GM18499 (cell line): ENCODE measurements around the gene ITPK1.

Experiments
- ATAC-seq: cut with Tn5 transposase; IDR thresholded peaks from one replicate; pipeline ENCODE4 v1.9.1; 2021; ENCODE audit warnings: moderate number of reproducible peaks; ENCODE audit not compliant: insufficient read depth, unreplicated experiment

ITPK1 gene

GRCh38 chr14:93033084-93033982 lies 82.4 kb downstream of the ITPK1 start:
- no peak for ATAC-seq

GRCh38 chr14:93032421-93032936 lies 83.2 kb downstream of the ITPK1 start:
- ATAC-seq, result no peak

GRCh38 chr14:93031505-93032315 lies 84.0 kb downstream of the ITPK1 start:
- ATAC-seq, result no peak

DNA sequence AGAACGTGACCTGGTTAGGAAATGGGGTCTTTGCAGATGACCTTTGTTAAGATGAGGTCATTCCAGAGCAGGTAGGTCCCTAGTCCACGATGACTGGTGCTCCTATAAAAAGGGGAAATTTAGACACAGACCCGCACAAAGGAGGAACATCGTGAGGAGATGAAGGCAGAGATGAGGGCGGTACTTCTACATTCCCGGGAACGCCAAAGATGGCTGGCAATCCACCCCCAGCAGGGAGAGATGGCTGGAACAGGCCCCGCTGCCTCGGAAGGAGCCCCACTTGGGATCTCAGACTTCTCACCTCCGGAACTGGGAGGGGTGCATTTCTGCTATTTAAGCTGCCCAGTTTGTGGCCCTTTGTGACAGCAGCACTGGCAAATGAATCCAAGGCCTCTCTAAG lies 85.0 kb downstream of the ITPK1 start:
- ATAC-seq, result no peak

GRCh38 chr14:93029911-93030508 lies 85.7 kb downstream of the ITPK1 start:
- ATAC-seq, result no peak

- ATAC-seq, result no peak
Observed at GRCh38 chr14:93029417-93029816, 86.3 kb downstream of the ITPK1 start.

DNA sequence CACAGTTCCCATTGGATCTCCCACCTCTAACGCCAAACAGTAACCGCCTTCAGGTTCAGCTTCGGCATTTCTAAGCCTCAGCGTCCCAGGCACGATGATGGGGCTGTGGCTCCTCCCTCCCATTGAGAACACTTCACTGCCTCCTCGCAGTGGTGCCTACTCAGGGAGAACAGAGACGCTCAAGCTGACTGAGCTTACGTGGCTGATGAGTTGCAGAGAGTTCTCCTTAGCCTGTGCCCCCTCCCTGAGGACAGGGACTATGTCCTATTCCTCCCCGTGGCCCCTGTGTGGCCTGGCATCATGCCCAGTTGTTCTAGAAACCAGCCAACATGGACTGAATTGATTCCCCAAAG lies 87.0 kb downstream of the ITPK1 start:
- ATAC-seq, result no peak

DNA sequence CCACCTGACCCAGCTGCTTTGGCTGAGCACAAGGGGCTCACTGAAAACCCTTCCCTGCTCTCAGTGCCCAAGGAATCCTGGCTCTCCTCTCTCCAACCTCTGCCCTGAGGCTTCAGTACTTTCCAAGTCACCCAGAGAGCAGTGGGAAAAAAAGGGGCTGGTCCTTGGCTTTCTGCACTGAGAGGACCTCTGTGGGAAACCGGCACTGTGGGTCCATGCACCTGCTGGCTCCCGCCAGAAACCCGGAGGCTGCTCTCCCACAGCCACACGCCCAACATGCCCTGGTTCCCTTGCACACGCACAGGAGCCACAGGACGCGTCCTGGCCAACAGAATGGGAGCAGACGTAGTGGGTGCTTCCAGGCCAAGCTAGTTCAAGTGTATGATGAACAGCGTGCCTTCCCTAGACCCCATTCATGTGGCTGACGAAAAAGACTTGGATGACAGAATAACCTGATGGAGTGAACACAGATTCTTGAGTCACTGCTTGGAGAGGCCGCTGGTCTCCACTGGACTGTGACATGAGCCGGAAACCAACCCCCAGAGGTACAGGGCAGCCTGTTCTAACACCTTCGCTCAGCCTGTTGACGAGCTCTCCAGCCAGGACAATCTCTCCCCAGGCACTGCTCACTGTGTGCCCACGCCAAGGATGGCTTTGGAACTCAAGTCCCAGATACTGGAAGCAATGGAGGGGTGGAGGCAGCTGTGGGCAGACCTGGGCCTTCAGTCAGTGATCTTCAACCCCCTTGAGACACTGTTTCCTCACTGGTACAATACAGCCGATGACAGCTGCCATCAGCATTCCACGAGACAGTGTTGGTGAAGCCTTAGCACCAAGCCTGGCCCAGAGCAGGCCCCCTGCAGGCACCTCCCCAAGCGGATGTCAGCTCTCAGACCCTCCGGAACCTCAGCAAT lies 87.7 kb downstream of the ITPK1 start:
- no peak for ATAC-seq

DNA sequence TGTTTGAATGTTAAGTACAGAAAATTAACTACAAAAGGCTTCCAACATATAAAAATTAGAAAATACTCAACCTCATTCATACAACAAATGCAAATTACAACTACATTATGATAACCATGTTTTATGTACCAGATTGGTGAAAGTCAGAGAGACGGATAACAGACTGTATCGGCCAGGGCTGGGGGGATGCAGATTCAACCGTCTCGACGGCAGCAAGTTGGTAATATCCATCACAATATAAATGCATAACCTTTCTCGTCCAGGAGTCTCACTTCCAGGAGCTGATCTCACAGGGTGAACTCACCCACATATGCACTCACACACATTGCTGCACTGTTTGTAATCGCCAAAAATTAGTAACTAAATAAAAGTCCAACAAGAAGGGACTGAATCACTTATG lies 89.4 kb downstream of the ITPK1 start:
- ATAC-seq, result no peak

DNA sequence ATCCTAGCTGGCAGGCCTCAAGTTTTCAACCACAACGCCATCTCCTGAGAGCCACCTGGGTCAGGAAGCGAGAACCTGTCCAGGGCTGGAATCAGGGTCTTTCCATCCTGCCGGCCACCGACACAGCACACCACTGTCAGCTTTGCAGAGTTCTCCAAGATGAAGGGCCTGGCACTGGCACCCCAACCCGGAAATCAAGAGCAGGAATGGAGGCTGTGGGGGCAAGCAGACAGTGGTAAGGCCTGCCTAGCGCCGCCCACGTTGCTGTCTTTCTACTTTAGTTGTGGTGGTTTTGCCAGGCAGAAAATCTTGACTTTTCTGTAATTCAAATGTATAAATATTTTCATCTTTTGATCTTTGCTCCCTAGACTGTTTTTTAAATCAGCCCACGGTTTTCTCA lies 90.7 kb downstream of the ITPK1 start:
- ATAC-seq, result no peak

DNA sequence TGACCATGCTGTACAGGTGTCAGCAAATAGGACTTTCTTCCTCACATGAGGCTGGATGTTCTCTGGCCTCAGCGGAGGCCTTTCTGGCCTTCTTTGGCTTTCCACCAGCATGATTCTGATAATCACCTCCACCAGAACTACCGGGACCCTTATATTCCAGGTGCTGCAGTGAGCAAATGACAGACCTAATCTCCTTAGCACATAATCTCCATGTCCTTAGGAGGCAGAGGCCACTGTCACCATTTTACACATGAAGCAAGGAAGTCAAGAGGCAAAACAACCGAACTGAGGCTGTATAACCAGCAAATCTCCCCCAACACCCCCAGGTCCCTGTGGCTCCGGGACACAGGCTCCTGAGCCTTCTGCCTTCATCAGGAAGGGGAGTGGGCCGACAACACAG lies 91.2 kb downstream of the ITPK1 start:
- no peak for ATAC-seq

GRCh38 chr14:93023802-93024434 lies 91.8 kb downstream of the ITPK1 start:
- no peak for ATAC-seq

DNA sequence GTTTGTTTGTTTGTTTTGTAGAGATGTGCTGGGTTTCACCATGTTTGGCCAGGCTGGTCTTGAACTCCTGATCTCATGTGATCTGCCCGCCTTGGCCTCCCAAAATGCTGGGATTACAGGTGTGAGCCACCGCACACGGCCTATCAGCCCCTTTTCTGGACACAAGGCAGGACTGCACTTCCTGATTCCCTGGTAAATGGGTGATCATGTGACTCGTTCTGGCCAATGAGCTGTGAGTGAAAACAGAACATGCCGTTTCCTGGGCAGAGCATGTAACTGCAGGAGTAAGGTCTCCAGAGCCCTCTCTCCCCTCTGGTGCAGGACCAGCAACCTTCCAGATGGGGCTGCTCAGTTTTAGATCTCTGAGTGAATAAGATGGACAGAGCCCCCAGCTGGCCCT lies 92.7 kb downstream of the ITPK1 start:
- no peak for ATAC-seq

DNA sequence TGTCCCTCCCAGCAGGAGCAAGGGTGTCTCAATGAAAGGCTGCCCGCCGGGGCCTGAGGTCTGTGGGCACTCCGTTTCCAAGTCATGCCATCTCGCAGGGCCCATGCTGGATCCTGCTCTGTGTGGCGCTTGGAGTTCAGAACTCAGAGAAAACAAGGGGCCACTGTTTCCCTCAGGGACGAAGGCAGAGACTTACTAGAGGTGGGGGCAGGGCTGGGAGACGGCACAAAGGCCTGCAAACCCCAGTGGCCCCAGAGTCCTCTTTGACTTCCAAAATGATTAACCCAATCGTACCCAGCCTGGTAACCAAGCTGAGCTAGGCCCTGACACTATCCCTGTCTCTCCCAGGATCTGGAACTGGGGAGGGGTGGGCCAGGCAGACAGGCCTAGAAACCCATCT lies 95.8 kb downstream of the ITPK1 start:
- no peak for ATAC-seq

DNA sequence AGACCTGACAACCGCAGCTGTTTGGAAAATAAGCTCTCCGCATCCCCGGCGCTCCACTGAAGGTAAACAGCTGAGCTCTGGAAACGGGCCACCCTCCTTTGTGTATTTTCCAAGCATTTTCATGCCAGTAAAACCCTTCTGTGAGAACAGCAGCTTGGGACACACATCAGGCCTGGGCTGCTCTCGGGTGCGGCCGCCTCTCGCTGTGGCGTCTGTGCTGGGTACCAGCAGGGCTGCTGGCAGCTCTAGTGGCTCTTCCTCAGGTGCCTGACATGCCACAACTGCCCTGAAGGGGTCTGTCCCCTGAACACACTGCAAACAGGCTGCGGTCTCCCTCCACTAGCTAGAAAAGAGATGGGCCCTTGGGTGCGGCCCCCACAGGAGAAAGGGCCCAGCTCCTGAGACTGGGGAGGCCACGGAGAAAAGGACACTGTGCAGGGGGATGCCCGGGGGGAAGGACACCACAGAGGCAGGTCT lies 96.3 kb downstream of the ITPK1 start:
- ATAC-seq, result no peak

DNA sequence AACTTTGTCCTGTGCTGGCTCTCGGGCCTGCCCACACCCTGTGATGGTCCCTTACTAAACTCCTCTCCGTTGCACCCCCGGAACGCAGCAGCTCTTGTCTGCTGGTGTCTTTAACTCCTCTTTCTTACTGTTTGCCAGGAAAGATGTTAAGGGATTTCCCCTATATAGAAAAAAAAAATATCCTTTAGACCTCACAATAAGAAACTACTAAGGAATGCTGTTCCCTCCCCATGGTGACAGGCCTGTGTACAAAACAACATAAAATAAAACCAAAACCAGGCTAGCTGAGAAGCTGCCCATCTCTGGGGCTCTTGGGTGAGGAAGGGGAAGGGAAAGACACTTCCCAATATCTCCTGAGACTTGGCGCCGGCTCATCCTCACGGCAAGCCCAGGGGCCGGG lies 97.4 kb downstream of the ITPK1 start:
- no peak for ATAC-seq

GRCh38 chr14:93017898-93018297 lies 97.8 kb downstream of the ITPK1 start:
- ATAC-seq, result no peak

DNA sequence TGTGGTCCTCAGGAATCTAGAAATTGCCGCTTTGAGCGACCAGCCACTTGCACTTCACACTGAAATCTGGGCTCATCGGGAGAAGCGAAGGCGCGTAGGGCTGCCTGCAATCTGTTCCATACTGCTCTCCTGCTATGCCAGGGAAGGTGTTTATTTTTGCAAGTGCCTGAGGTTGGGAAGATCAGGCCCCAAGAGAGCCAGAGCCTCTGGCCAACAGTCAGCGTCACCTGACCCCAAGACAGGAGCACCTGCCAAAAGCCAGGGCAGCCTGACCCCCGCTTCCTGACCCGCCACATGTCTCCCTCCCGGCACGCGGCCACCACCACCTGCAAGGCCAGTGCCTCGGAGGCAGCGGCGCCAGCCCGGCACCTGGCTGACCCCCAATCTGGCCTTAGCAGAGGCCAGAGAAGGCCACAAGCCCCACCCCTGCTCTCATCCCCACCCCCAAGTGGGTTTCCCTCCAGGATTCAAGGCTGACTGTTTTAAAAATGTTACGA lies 98.4 kb downstream of the ITPK1 start:
- no peak for ATAC-seq

- ATAC-seq, result no peak
Observed at GRCh38 chr14:93016275-93016845, 99.4 kb downstream of the ITPK1 start.
